ENCODE results near the gene MSS51. TPM values are rescaled to one million over a fixed set of nuclear protein-coding genes. Genes with fewer than 3 reads are reported as not detected.

Gene MSS51
- 1.1 TPM for polyA plus RNA-seq (2013, experiment 1 of 2)
- 1.4 TPM for polyA plus RNA-seq (2013, experiment 2 of 2)

GRCh38 chr10:73433538-73433867 is at the start of gene MSS51:
TSS of gene MSS51 (minus strand) at chr10:73433561. CDS start at chr10:73428284, 5,277 bp downstream.
- H3K4me3 ChIP-seq (ENCODE audit: extremely low read depth, insufficient read depth, low read length, poor library complexity, severe bottlenecking): no peak within 1 kb of the TSS
- H3K4me1 ChIP-seq (ENCODE audit: control insufficient read depth, insufficient read depth, low read length, poor library complexity, severe bottlenecking): no peaks in the 10 kb centered on the region
- no peak within 1 kb of the TSS for H3K27ac ChIP-seq (ENCODE audit: low read depth, low read length, severe bottlenecking)
- H3K36me3 ChIP-seq (ENCODE audit: control insufficient read depth, insufficient read depth, low read length): peaks cover 36% of the 10 kb centered on the region
- no peaks in the 10 kb centered on the region for H3K9me3 ChIP-seq (ENCODE audit: control insufficient read depth, low read length)

- Histone ChIP-seq H3K36me3 (ENCODE audit: control insufficient read depth, insufficient read depth, low read length) (peaks cover 43% of the 10 kb centered on the region), H3K27ac (ENCODE audit: low read depth, low read length, severe bottlenecking) (no peak overlapping the region), H3K9me3 (ENCODE audit: control insufficient read depth, low read length) (no peaks in the 10 kb centered on the region), H3K4me3 (ENCODE audit: extremely low read depth, insufficient read depth, low read length, poor library complexity, severe bottlenecking) (no peak overlapping the region), H3K4me1 (ENCODE audit: control insufficient read depth, insufficient read depth, low read length, poor library complexity, severe bottlenecking) (no peaks in the 10 kb centered on the region)
- 94 to 100% methylated on average over 2 to 7 of the region's 7 CpGs for WGBS, 2 experiments (ENCODE audit: insufficient coverage in 2 of 2)
Observed at GRCh38 chr10:73480158-73480557, 46.8 kb upstream of the MSS51 start.

GRCh38 chr10:73478636-73479035 is 45.3 kb upstream of the MSS51 start:
- H3K9me3 ChIP-seq (ENCODE audit: control insufficient read depth, low read length): no peaks in the 10 kb centered on the region
- peaks cover 54% of the 10 kb centered on the region for H3K36me3 ChIP-seq (ENCODE audit: control insufficient read depth, insufficient read depth, low read length)
- H3K4me3 ChIP-seq (ENCODE audit: extremely low read depth, insufficient read depth, low read length, poor library complexity, severe bottlenecking): no peak overlapping the region
- no peak overlapping the region for H3K27ac ChIP-seq (ENCODE audit: low read depth, low read length, severe bottlenecking)
- WGBS, 2 experiments (ENCODE audit: insufficient coverage in 2 of 2): 100% methylated on average over 1 of the region's 3 CpGs; no CpG with 5 or more reads in 1 of the 2 experiments
- H3K4me1 ChIP-seq (ENCODE audit: control insufficient read depth, insufficient read depth, low read length, poor library complexity, severe bottlenecking): no peaks in the 10 kb centered on the region

- Histone ChIP-seq H3K4me3 (ENCODE audit: extremely low read depth, insufficient read depth, low read length, poor library complexity, severe bottlenecking) (no peak overlapping the region), H3K4me1 (ENCODE audit: control insufficient read depth, insufficient read depth, low read length, poor library complexity, severe bottlenecking) (no peaks in the 10 kb centered on the region), H3K9me3 (ENCODE audit: control insufficient read depth, low read length) (no peaks in the 10 kb centered on the region), H3K36me3 (ENCODE audit: control insufficient read depth, insufficient read depth, low read length) (peaks cover 77% of the 10 kb centered on the region), H3K27ac (ENCODE audit: low read depth, low read length, severe bottlenecking) (no peak overlapping the region)
- no CpG with 5 or more reads among the region's 3 CpGs for WGBS, 2 experiments (ENCODE audit: insufficient coverage in 2 of 2)
Observed at GRCh38 chr10:73471226-73471625, 37.9 kb upstream of the MSS51 start.

GRCh38 chr10:73469579-73469978 is 36.2 kb upstream of the MSS51 start:
- Histone ChIP-seq H3K27ac (ENCODE audit: low read depth, low read length, severe bottlenecking) (no peak overlapping the region), H3K9me3 (ENCODE audit: control insufficient read depth, low read length) (no peaks in the 10 kb centered on the region), H3K36me3 (ENCODE audit: control insufficient read depth, insufficient read depth, low read length) (peaks cover 79% of the 10 kb centered on the region), H3K4me3 (ENCODE audit: extremely low read depth, insufficient read depth, low read length, poor library complexity, severe bottlenecking) (no peak overlapping the region), H3K4me1 (ENCODE audit: control insufficient read depth, insufficient read depth, low read length, poor library complexity, severe bottlenecking) (no peaks in the 10 kb centered on the region)

GRCh38 chr10:73467206-73467605 is 33.8 kb upstream of the MSS51 start:
- H3K4me3 ChIP-seq (ENCODE audit: extremely low read depth, insufficient read depth, low read length, poor library complexity, severe bottlenecking): no peak overlapping the region
- H3K27ac ChIP-seq (ENCODE audit: low read depth, low read length, severe bottlenecking): no peak overlapping the region
- peaks cover 66% of the 10 kb centered on the region for H3K36me3 ChIP-seq (ENCODE audit: control insufficient read depth, insufficient read depth, low read length)
- H3K4me1 ChIP-seq (ENCODE audit: control insufficient read depth, insufficient read depth, low read length, poor library complexity, severe bottlenecking): no peaks in the 10 kb centered on the region
- no CpG with 5 or more reads among the region's 2 CpGs for WGBS, 2 experiments (ENCODE audit: insufficient coverage in 2 of 2)
- no peaks in the 10 kb centered on the region for H3K9me3 ChIP-seq (ENCODE audit: control insufficient read depth, low read length)

- H3K4me3 ChIP-seq (ENCODE audit: extremely low read depth, insufficient read depth, low read length, poor library complexity, severe bottlenecking): no peak overlapping the region
- no peaks in the 10 kb centered on the region for H3K4me1 ChIP-seq (ENCODE audit: control insufficient read depth, insufficient read depth, low read length, poor library complexity, severe bottlenecking)
- H3K27ac ChIP-seq (ENCODE audit: low read depth, low read length, severe bottlenecking): no peak overlapping the region
- H3K36me3 ChIP-seq (ENCODE audit: control insufficient read depth, insufficient read depth, low read length): peaks cover 65% of the 10 kb centered on the region
- no peaks in the 10 kb centered on the region for H3K9me3 ChIP-seq (ENCODE audit: control insufficient read depth, low read length)
- 100% methylated on average over 1 of the region's 2 CpGs; no CpG with 5 or more reads in 1 of the 2 experiments for WGBS, 2 experiments (ENCODE audit: insufficient coverage in 2 of 2)
Observed at GRCh38 chr10:73465978-73466726, 32.8 kb upstream of the MSS51 start.

GRCh38 chr10:73460897-73461296 is 27.5 kb upstream of the MSS51 start:
- Histone ChIP-seq H3K4me1 (ENCODE audit: control insufficient read depth, insufficient read depth, low read length, poor library complexity, severe bottlenecking) (no peaks in the 10 kb centered on the region), H3K4me3 (ENCODE audit: extremely low read depth, insufficient read depth, low read length, poor library complexity, severe bottlenecking) (no peak overlapping the region), H3K9me3 (ENCODE audit: control insufficient read depth, low read length) (no peaks in the 10 kb centered on the region), H3K27ac (ENCODE audit: low read depth, low read length, severe bottlenecking) (no peak overlapping the region), H3K36me3 (ENCODE audit: control insufficient read depth, insufficient read depth, low read length) (peaks cover 53% of the 10 kb centered on the region)
- WGBS, 2 experiments (ENCODE audit: insufficient coverage in 2 of 2): 82 to 87% methylated on average over 3 to 4 of the region's 4 CpGs

GRCh38 chr10:73459683-73460314 is 26.4 kb upstream of the MSS51 start:
- H3K4me3 ChIP-seq (ENCODE audit: extremely low read depth, insufficient read depth, low read length, poor library complexity, severe bottlenecking): no peak overlapping the region
- H3K27ac ChIP-seq (ENCODE audit: low read depth, low read length, severe bottlenecking): no peak overlapping the region
- H3K9me3 ChIP-seq (ENCODE audit: control insufficient read depth, low read length): no peaks in the 10 kb centered on the region
- H3K36me3 ChIP-seq (ENCODE audit: control insufficient read depth, insufficient read depth, low read length): peaks cover 47% of the 10 kb centered on the region
- no peaks in the 10 kb centered on the region for H3K4me1 ChIP-seq (ENCODE audit: control insufficient read depth, insufficient read depth, low read length, poor library complexity, severe bottlenecking)
- WGBS, 2 experiments (ENCODE audit: insufficient coverage in 2 of 2): 93 to 96% methylated on average over 3 to 6 of the region's 6 CpGs

GRCh38 chr10:73456187-73456890 is 23.0 kb upstream of the MSS51 start:
- Histone ChIP-seq H3K9me3 (ENCODE audit: control insufficient read depth, low read length) (no peaks in the 10 kb centered on the region), H3K4me3 (ENCODE audit: extremely low read depth, insufficient read depth, low read length, poor library complexity, severe bottlenecking) (no peak overlapping the region), H3K27ac (ENCODE audit: low read depth, low read length, severe bottlenecking) (no peak overlapping the region), H3K4me1 (ENCODE audit: control insufficient read depth, insufficient read depth, low read length, poor library complexity, severe bottlenecking) (no peaks in the 10 kb centered on the region), H3K36me3 (ENCODE audit: control insufficient read depth, insufficient read depth, low read length) (peaks cover 30% of the 10 kb centered on the region)
- 100% methylated on average over 1 of the region's 2 CpGs for WGBS, 2 experiments (ENCODE audit: insufficient coverage in 2 of 2)

GRCh38 chr10:73449113-73449512 is 15.8 kb upstream of the MSS51 start:
- no peak overlapping the region for H3K27ac ChIP-seq (ENCODE audit: low read depth, low read length, severe bottlenecking)
- peaks cover 32% of the 10 kb centered on the region for H3K36me3 ChIP-seq (ENCODE audit: control insufficient read depth, insufficient read depth, low read length)
- WGBS, 2 experiments (ENCODE audit: insufficient coverage in 2 of 2): no CpG with 5 or more reads among the region's 1 CpG
- H3K4me1 ChIP-seq (ENCODE audit: control insufficient read depth, insufficient read depth, low read length, poor library complexity, severe bottlenecking): no peaks in the 10 kb centered on the region
- no peaks in the 10 kb centered on the region for H3K9me3 ChIP-seq (ENCODE audit: control insufficient read depth, low read length)
- no peak overlapping the region for H3K4me3 ChIP-seq (ENCODE audit: extremely low read depth, insufficient read depth, low read length, poor library complexity, severe bottlenecking)
